Measurements from ENCODE around the gene RTL1.
A peak's percentile ranks its signal among the peaks of the same experiment; 100 is the strongest.

RTL1 gene

GRCh38 chr14:100909439-100909838, 5.9 kb upstream of the RTL1 start:
- no peak for TF ChIP-seq CTCF (IDR thresholded peaks at IDR 0.05; ENCODE audit: low read depth, low read length)
- no peak for TF ChIP-seq EZH2phosphoT487 (IDR thresholded peaks at IDR 0.05; ENCODE audit: low read depth)
- H3K27ac ChIP-seq (ENCODE audit: low read length), result no peak overlapping the region
- H4K20me1 ChIP-seq (ENCODE audit: insufficient read depth, low read length), result no peaks in the 10 kb centered on the region

GRCh38 chr14:100907240-100907639, 3.7 kb upstream of the RTL1 start:
- no peak for TF ChIP-seq EZH2phosphoT487 (IDR thresholded peaks at IDR 0.05; ENCODE audit: low read depth)
- no peak for TF ChIP-seq CTCF (IDR thresholded peaks at IDR 0.05; ENCODE audit: low read depth, low read length)
- H2AFZ ChIP-seq (ENCODE audit: low read depth, low read length), result no peak overlapping the region

More at GRCh38 chr14:100909439-100909838, 5.9 kb upstream of the RTL1 start:
- H3K9me3 ChIP-seq (ENCODE audit: insufficient read depth, low read length), result no peaks in the 10 kb centered on the region
- no peaks in the 10 kb centered on the region for H3K36me3 ChIP-seq (replicated peaks; ENCODE audit: low read depth, low read length)
- H2AFZ ChIP-seq (ENCODE audit: low read depth, low read length), result no peak overlapping the region
- no peak overlapping the region for H3K4me3 ChIP-seq (ENCODE audit: low read length)
- no peak overlapping the region for H3K4me2 ChIP-seq (ENCODE audit: low read length)
- no peaks in the 10 kb centered on the region for H3K4me1 ChIP-seq (ENCODE audit: low read length)
- 0 out of 2 replicates have a peak, but pooled peaks cover 5% of the 10 kb centered on the region for H3K27me3 ChIP-seq (ENCODE audit: low read depth, low read length)
- H3K9ac ChIP-seq (ENCODE audit: low read length), result no peak overlapping the region
- no peaks in the 10 kb centered on the region for H3K79me2 ChIP-seq (ENCODE audit: low read length)

GRCh38 chr14:100906420-100906819, 2.9 kb upstream of the RTL1 start:
- no peak overlapping the region for H3K9ac ChIP-seq (ENCODE audit: low read length)
- H3K4me1 ChIP-seq (ENCODE audit: low read length), result no peaks in the 10 kb centered on the region
- H3K36me3 ChIP-seq (replicated peaks; ENCODE audit: low read depth, low read length), result no peaks in the 10 kb centered on the region
- no peaks in the 10 kb centered on the region for H4K20me1 ChIP-seq (ENCODE audit: insufficient read depth, low read length)
- no peak overlapping the region for H3K4me2 ChIP-seq (ENCODE audit: low read length)
- TF ChIP-seq CTCF (IDR thresholded peaks at IDR 0.05; ENCODE audit: low read depth, low read length) (peak; percentile 49), EZH2phosphoT487 (IDR thresholded peaks at IDR 0.05; ENCODE audit: low read depth) (no peak)
- H3K79me2 ChIP-seq (ENCODE audit: low read length), result no peaks in the 10 kb centered on the region
- no peak overlapping the region for H2AFZ ChIP-seq (ENCODE audit: low read depth, low read length)
- no peak overlapping the region for H3K4me3 ChIP-seq (ENCODE audit: low read length)
- no peak overlapping the region for H3K27ac ChIP-seq (ENCODE audit: low read length)
- no peaks in the 10 kb centered on the region for H3K9me3 ChIP-seq (ENCODE audit: insufficient read depth, low read length)
- H3K27me3 ChIP-seq (ENCODE audit: low read depth, low read length), result 0 out of 2 replicates have a peak, but pooled peaks cover 8% of the 10 kb centered on the region

More at GRCh38 chr14:100907240-100907639, 3.7 kb upstream of the RTL1 start:
- Histone ChIP-seq H3K4me2 (ENCODE audit: low read length) (no peak overlapping the region), H3K9ac (ENCODE audit: low read length) (no peak overlapping the region), H3K36me3 (replicated peaks; ENCODE audit: low read depth, low read length) (no peaks in the 10 kb centered on the region), H4K20me1 (ENCODE audit: insufficient read depth, low read length) (no peaks in the 10 kb centered on the region), H3K4me3 (ENCODE audit: low read length) (no peak overlapping the region), H3K79me2 (ENCODE audit: low read length) (no peaks in the 10 kb centered on the region), H3K27ac (ENCODE audit: low read length) (no peak overlapping the region), H3K27me3 (ENCODE audit: low read depth, low read length) (0 out of 2 replicates have a peak, but pooled peaks cover 8% of the 10 kb centered on the region), H3K4me1 (ENCODE audit: low read length) (no peaks in the 10 kb centered on the region), H3K9me3 (ENCODE audit: insufficient read depth, low read length) (no peaks in the 10 kb centered on the region)

GRCh38 chr14:100905166-100905565, 1.6 kb upstream of the RTL1 start:
- TF ChIP-seq CTCF (IDR thresholded peaks at IDR 0.05; ENCODE audit: low read depth, low read length) (no peak), EZH2phosphoT487 (IDR thresholded peaks at IDR 0.05; ENCODE audit: low read depth) (no peak)
- no peak overlapping the region for H2AFZ ChIP-seq (ENCODE audit: low read depth, low read length)
- no peak overlapping the region for H3K4me2 ChIP-seq (ENCODE audit: low read length)
- no peak overlapping the region for H3K9ac ChIP-seq (ENCODE audit: low read length)
- no peaks in the 10 kb centered on the region for H3K79me2 ChIP-seq (ENCODE audit: low read length)
- H3K4me1 ChIP-seq (ENCODE audit: low read length), result no peaks in the 10 kb centered on the region
- no peak overlapping the region for H3K27ac ChIP-seq (ENCODE audit: low read length)
- H3K36me3 ChIP-seq (replicated peaks; ENCODE audit: low read depth, low read length), result no peaks in the 10 kb centered on the region
- no peak overlapping the region for H3K4me3 ChIP-seq (ENCODE audit: low read length)
- peaks cover 15% of the 10 kb centered on the region; the same call in 1 of the 2 replicates for H3K27me3 ChIP-seq (ENCODE audit: low read depth, low read length)
- H4K20me1 ChIP-seq (ENCODE audit: insufficient read depth, low read length), result no peaks in the 10 kb centered on the region
- H3K9me3 ChIP-seq (ENCODE audit: insufficient read depth, low read length), result no peaks in the 10 kb centered on the region
